Measurements from ENCODE around the gene PRXL2C.
"Not testable (repeated sequence)": the region's sequence is repeated elsewhere in the genome, so short reads cannot be mapped to it uniquely, and the experiment has no call there.

PRXL2C gene

GRCh38 chr9:96655198-96655851, at the start of gene PRXL2C:
PRXL2C (minus strand) TSS chr9:96655317; CDS start chr9:96655281, 36 bp downstream.
- peak; percentile 50 to 68 for DNase-seq

GRCh38 chr9:96700721-96701375, 45.7 kb upstream of the PRXL2C start:
- DNase-seq, result not testable (repeated sequence)

GRCh38 chr9:96691326-96691725, 36.2 kb upstream of the PRXL2C start:
- no peak for DNase-seq

- DNase-seq, result no peak
Measured at GRCh38 chr9:96688745-96689464, 33.8 kb upstream of the PRXL2C start.

GRCh38 chr9:96688187-96688586, 33.1 kb upstream of the PRXL2C start:
- no peak for DNase-seq

GRCh38 chr9:96686638-96687335, 31.7 kb upstream of the PRXL2C start:
- peak; percentile 26 to 76 for DNase-seq

- no peak for DNase-seq
Measured at GRCh38 chr9:96680812-96681499, 25.8 kb upstream of the PRXL2C start.

GRCh38 chr9:96674906-96675538, 19.9 kb upstream of the PRXL2C start:
- no peak for DNase-seq

GRCh38 chr9:96673786-96674185, 18.7 kb upstream of the PRXL2C start:
- DNase-seq, result not testable (repeated sequence)

- DNase-seq, result no peak
Measured at GRCh38 chr9:96668868-96669534, 13.9 kb upstream of the PRXL2C start.

GRCh38 chr9:96667363-96667728, 12.2 kb upstream of the PRXL2C start:
- no peak for DNase-seq

- peak; percentile 40 to 42 for DNase-seq
Measured at GRCh38 chr9:96666653-96667362, 11.7 kb upstream of the PRXL2C start.

GRCh38 chr9:96665789-96666188, 10.7 kb upstream of the PRXL2C start:
- DNase-seq, result no peak

GRCh38 chr9:96663506-96664120, 8.5 kb upstream of the PRXL2C start:
- DNase-seq, result no peak

- no peak for DNase-seq
Measured at GRCh38 chr9:96661711-96662110, 6.6 kb upstream of the PRXL2C start.

- DNase-seq, result no peak
Measured at GRCh38 chr9:96660692-96661248, 5.7 kb upstream of the PRXL2C start.

GRCh38 chr9:96654450-96655197, 493 bp downstream of the PRXL2C start:
- peak; percentile 68 to 79 for DNase-seq

- DNase-seq, result no peak
Measured at GRCh38 chr9:96651626-96652025, 3.5 kb downstream of the PRXL2C start.

GRCh38 chr9:96649620-96650324, 5.3 kb downstream of the PRXL2C start:
- DNase-seq, result no peak
